CD14-positive monocyte (primary cell): Measurements from ENCODE around the gene OR2S2. TPM values are rescaled to one million over a fixed set of nuclear protein-coding genes. Genes with fewer than 3 reads are reported as not detected.
A peak's percentile ranks its signal among the peaks of the same experiment; 100 is the strongest.

Source experiments
- DNase-seq, 3 donors: peaks; one replicate each; pipeline ENCODE4 v3.0.0-alpha.2; 2011 to 2022
- H2AFZ ChIP-seq: 2 replicates; pipeline ENCODE4 v1.6.0; 2012; ENCODE audit warnings: mild to moderate bottlenecking, low read depth, low read length, inconsistent platforms; ENCODE audit not compliant: insufficient read depth, poor library complexity, severe bottlenecking
- H3K27ac ChIP-seq, 2 donors: 1 replicate in 1 of 2; 2 replicates in 1 of 2; pipeline ENCODE4 v1.5.1; 2012 to 2013; ENCODE audit warnings: low read length in 2 of 2, control low read depth in 1 of 2, inconsistent platforms in 1 of 2, low read depth in 1 of 2, mild to moderate bottlenecking in 1 of 2
- H3K27me3 ChIP-seq, 2 donors: one replicate each; pipeline versions ENCODE4 v1.6.0 to v1.6.1; 2011 to 2013; ENCODE audit warnings: low read length in 2 of 2; ENCODE audit not compliant: control insufficient read depth in 2 of 2, insufficient read depth in 2 of 2
- H3K36me3 ChIP-seq, 2 donors: replicated peaks in 1 of 2; 1 replicate in 1 of 2; 2 replicates in 1 of 2; pipeline versions ENCODE4 v1.5.1 to v1.6.1; 2012 to 2013; ENCODE audit warnings: low read length in 2 of 2, control low read depth in 1 of 2, inconsistent platforms in 1 of 2, mild to moderate bottlenecking in 1 of 2; ENCODE audit not compliant: insufficient read depth in 2 of 2, control insufficient read depth in 1 of 2
- H3K4me1 ChIP-seq, 2 donors: 1 replicate in 1 of 2; 2 replicates in 1 of 2; pipeline versions ENCODE4 v1.5.1 to v1.6.1; 2012 to 2013; ENCODE audit warnings: low read length in 2 of 2, control low read depth in 1 of 2, inconsistent platforms in 1 of 2, mild to moderate bottlenecking in 1 of 2, moderate library complexity in 1 of 2; ENCODE audit not compliant: insufficient read depth in 2 of 2, control insufficient read depth in 1 of 2
- H3K4me2 ChIP-seq: replicated peaks from 2 replicates; pipeline ENCODE3; 2012; ENCODE audit warnings: low read length, moderate library complexity, mild to moderate bottlenecking; ENCODE audit not compliant: poor library complexity, severe bottlenecking; ENCODE audit errors: extremely low read depth
- H3K4me3 ChIP-seq, 3 experiments: fragments of 200-600 bp in 1 of 3; sonication (generic) in 1 of 3; replicated peaks in 1 of 3; 1 replicate in 2 of 3; 2 replicates in 1 of 3; pipeline ENCODE4 v1.5.1; 2011 to 2013; ENCODE audit warnings: low read length in 3 of 3, mild to moderate bottlenecking in 3 of 3, control low read depth in 2 of 3, low read depth in 2 of 3, inconsistent platforms in 1 of 3, moderate library complexity in 1 of 3
- H3K79me2 ChIP-seq: 2 replicates; pipeline ENCODE4 v1.6.0; 2012; ENCODE audit warnings: mild to moderate bottlenecking, control low read depth, inconsistent platforms, low read length, moderate library complexity; ENCODE audit not compliant: insufficient read depth
- H3K9ac ChIP-seq: 2 replicates; pipeline ENCODE4 v1.6.0; 2017; ENCODE audit warnings: low read length, mild to moderate bottlenecking; ENCODE audit not compliant: insufficient read depth, poor library complexity, severe bottlenecking
- H3K9me3 ChIP-seq, 2 donors: replicated peaks in 1 of 2; 1 replicate in 1 of 2; 2 replicates in 1 of 2; pipeline versions ENCODE4 v1.5.1 to v1.6.1; 2012 to 2013; ENCODE audit warnings: low read length in 2 of 2, control low read depth in 1 of 2; ENCODE audit not compliant: control insufficient read depth in 1 of 2, insufficient read depth in 1 of 2
- H4K20me1 ChIP-seq: 2 replicates; pipeline ENCODE4 v1.6.0; 2012; ENCODE audit warnings: mild to moderate bottlenecking, low read length, control low read depth, moderate library complexity; ENCODE audit not compliant: insufficient read depth
- H3K27ac Mint-ChIP-seq, 7 donors: one replicate each; pipeline ENCODE4 v1.8.0; 2020; ENCODE audit warnings: mild to moderate bottlenecking in 7 of 7, mixed read lengths in 7 of 7, moderate library complexity in 6 of 7, inconsistent platforms in 2 of 7
- H3K27me3 Mint-ChIP-seq, 3 donors: one replicate each; pipeline ENCODE4 v1.8.0; 2021 to 2022; ENCODE audit warnings: low read depth in 3 of 3, mild to moderate bottlenecking in 3 of 3, mixed read lengths in 3 of 3, moderate library complexity in 3 of 3, inconsistent platforms in 1 of 3
- H3K36me3 Mint-ChIP-seq, 2 donors: one replicate each; pipeline ENCODE4 v1.8.0; 2020; ENCODE audit warnings: mixed read lengths in 2 of 2, inconsistent platforms in 1 of 2, mild to moderate bottlenecking in 1 of 2
- H3K4me1 Mint-ChIP-seq: one replicate; pipeline ENCODE4 v1.8.0; 2020; ENCODE audit warnings: mild to moderate bottlenecking, mixed read lengths
- H3K4me3 Mint-ChIP-seq, 2 donors: one replicate each; pipeline ENCODE4 v1.8.0; 2020; ENCODE audit warnings: mild to moderate bottlenecking in 2 of 2, mixed read lengths in 2 of 2, moderate library complexity in 1 of 2
- H3K9me3 Mint-ChIP-seq, 7 donors: one replicate each; pipeline ENCODE4 v1.8.0; 2020 to 2022; ENCODE audit warnings: mixed read lengths in 7 of 7, mild to moderate bottlenecking in 6 of 7, moderate library complexity in 6 of 7, inconsistent platforms in 2 of 7
- WGBS: methylation state at CpG from one replicate; pipeline ENCODE4 v1.1.5; 2013; ENCODE audit warnings: missing lambda C conversion rate; ENCODE audit not compliant: insufficient coverage; 5-methylcytosine and 5-hydroxymethylcytosine counted together
- intact Hi-C, 2 donors: fragments of 100-400 bp; cut with micrococcal nuclease; formaldehyde crosslinking; loops; one replicate each; pipeline versions ENCODE4 v1.15.0 to v1.15.1; 2023
- polyA plus RNA-seq, 3 donors: library from polyadenylated mRNA; depleted of rRNA in 1 of 3; unstranded in 2 of 3; stranded (reverse) in 1 of 3; fragments of 300-500 nt in 2 of 3; fragments of >200 nt in 1 of 3; fragmentation: Illumina TruSeq in 2 of 3; gene quantifications; 1 replicate in 2 of 3; 2 replicates in 1 of 3; pipeline ENCODE4 v1.2.3, GENCODE V29; 2012 to 2021
- TF ChIP-seq, protein P1 (sequence below): fragments of 200-600 bp; IDR thresholded peaks from one replicate; pipeline ENCODE4 v1.8.0; 2022; ENCODE audit warnings: antibody characterized with exemption, mild to moderate bottlenecking

Gene OR2S2
- polyA plus RNA-seq, 3 donors: not detected

DNA sequence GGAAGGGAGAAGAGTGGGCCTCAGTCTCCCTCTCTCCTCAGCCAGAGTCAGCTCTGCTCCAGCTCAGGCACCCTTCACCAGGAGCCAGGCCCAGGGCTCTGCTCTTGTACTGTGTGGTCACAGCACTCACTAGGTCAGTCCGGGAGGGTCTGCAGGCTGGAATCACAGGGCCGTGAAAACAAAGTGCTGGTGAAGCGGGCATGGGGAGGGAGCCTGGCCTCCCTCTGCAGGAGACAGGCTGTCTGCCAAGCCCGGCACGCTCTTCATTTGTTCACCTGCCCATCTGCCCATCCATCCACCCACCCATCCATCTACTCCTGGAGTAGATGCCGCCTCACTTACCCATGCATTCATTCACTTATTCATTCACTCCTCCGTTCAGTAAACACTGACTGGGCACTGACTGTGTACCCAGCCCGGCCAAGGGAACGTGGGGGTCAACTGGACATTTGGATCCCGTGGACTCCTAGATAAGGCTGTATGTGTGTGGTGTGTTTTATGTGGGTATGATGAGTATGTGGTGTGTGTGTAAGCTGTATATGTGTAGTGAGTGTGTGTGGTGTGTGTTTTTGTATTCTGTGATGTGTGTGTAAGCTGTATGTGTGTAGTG, 45.1 kb downstream of the OR2S2 start:
- no peak for DNase-seq
- Mint-ChIP-seq H3K9me3 (no peaks in the 10 kb centered on the region), H3K36me3 (no peaks in the 10 kb centered on the region), H3K4me3 (no peak overlapping the region), H3K27ac (no peak overlapping the region), H3K27me3 (peaks cover 0 to 2% (median 0%) of the 10 kb centered on the region in 3 donors), H3K4me1 (peaks cover 21% of the 10 kb centered on the region)
- H3K27me3 ChIP-seq: no peaks in the 10 kb centered on the region
- no peaks in the 10 kb centered on the region for H3K9me3 ChIP-seq
- H3K4me3 ChIP-seq: no peak overlapping the region
- WGBS: 100% methylated on average over 7 of the region's 10 CpGs
- no peak overlapping the region for H3K4me2 ChIP-seq
- no peaks in the 10 kb centered on the region for H4K20me1 ChIP-seq
- no peak overlapping the region for H3K9ac ChIP-seq
- no peak overlapping the region for H3K27ac ChIP-seq
- H3K4me1 ChIP-seq: peaks cover 19 to 20% of the 10 kb centered on the region in 2 donors
- no peaks in the 10 kb centered on the region for H3K36me3 ChIP-seq
- no peaks in the 10 kb centered on the region for H3K79me2 ChIP-seq
- no peak overlapping the region for H2AFZ ChIP-seq
- intact Hi-C loops: loop anchor here in 1 of 2 donors (10.0 kb wide), 1 partner anchor 58 kb away; no protein-coding TSS in a partner anchor
- TF ChIP-seq, protein P1, sequence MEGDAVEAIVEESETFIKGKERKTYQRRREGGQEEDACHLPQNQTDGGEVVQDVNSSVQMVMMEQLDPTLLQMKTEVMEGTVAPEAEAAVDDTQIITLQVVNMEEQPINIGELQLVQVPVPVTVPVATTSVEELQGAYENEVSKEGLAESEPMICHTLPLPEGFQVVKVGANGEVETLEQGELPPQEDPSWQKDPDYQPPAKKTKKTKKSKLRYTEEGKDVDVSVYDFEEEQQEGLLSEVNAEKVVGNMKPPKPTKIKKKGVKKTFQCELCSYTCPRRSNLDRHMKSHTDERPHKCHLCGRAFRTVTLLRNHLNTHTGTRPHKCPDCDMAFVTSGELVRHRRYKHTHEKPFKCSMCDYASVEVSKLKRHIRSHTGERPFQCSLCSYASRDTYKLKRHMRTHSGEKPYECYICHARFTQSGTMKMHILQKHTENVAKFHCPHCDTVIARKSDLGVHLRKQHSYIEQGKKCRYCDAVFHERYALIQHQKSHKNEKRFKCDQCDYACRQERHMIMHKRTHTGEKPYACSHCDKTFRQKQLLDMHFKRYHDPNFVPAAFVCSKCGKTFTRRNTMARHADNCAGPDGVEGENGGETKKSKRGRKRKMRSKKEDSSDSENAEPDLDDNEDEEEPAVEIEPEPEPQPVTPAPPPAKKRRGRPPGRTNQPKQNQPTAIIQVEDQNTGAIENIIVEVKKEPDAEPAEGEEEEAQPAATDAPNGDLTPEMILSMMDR: no peak

DNA sequence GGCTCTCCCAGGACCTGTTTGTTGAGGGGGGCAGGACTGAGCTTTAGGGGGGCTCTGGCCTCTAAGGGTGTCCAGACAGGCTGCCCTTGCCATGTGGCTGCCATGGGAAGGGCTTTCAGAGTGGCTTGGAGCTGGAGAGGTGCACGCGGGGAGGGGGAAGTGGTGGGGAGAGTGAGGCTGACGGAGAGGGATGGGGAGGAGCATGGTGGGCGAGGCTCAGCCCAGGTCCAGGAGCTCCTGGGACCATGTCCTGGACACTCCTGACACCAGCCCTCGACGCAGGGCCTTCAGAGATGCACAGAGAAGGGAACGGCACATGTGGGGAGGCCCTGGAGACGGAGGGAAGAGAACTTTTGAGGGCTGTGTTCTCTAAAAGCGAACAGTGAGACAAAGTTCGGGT, 46.3 kb downstream of the OR2S2 start:
- Mint-ChIP-seq H3K4me1 (peaks cover 32% of the 10 kb centered on the region), H3K4me3 (no peak overlapping the region), H3K27me3 (peaks cover 0 to 2% (median 0%) of the 10 kb centered on the region in 3 donors), H3K9me3 (peaks cover 0 to 2% (median 0%) of the 10 kb centered on the region in 7 donors), H3K27ac (peak overlapping the region in 1 of 7 donors; percentile 20), H3K36me3 (no peaks in the 10 kb centered on the region)
- H3K36me3 ChIP-seq: no peaks in the 10 kb centered on the region
- intact Hi-C loops: loop anchor here in 1 of 2 donors (10.0 kb wide), 1 partner anchor 57 kb away; no protein-coding TSS in a partner anchor
- no peaks in the 10 kb centered on the region for H3K27me3 ChIP-seq
- no peaks in the 10 kb centered on the region for H4K20me1 ChIP-seq
- 60% methylated on average over 8 of the region's 10 CpGs for WGBS
- H2AFZ ChIP-seq: peak overlapping the region; percentile 37
- no peak for DNase-seq
- H3K79me2 ChIP-seq: no peaks in the 10 kb centered on the region
- TF ChIP-seq, protein P1: no peak
- H3K9ac ChIP-seq: no peak overlapping the region
- H3K9me3 ChIP-seq: no peaks in the 10 kb centered on the region
- no peak overlapping the region for H3K4me2 ChIP-seq
- no peak overlapping the region for H3K27ac ChIP-seq
- peaks cover 30% of the 10 kb centered on the region in 2 donors for H3K4me1 ChIP-seq
- H3K4me3 ChIP-seq: no peak overlapping the region
